Bronchial epithelial cell (primary cell): ENCODE results near the gene FAM3A. TPM values are rescaled to one million over a fixed set of nuclear protein-coding genes. Genes with fewer than 3 reads are reported as not detected.

Experiments
- DNase-seq: peaks from one replicate; pipeline ENCODE4 v3.0.0-alpha.2; 2010; ENCODE audit warnings: low read depth
- FAIRE-seq: peaks from 2 replicates; lab custom pipeline; 2011; peaks lifted over from hg19 to GRCh38; lab: Jason Lieb, UNC
- H3K27me3 ChIP-seq: 2 replicates; pipeline ENCODE4 v1.5.1; 2011; ENCODE audit warnings: low read length; ENCODE audit not compliant: control insufficient read depth, insufficient read depth
- H3K36me3 ChIP-seq: 2 replicates; pipeline ENCODE4 v1.5.1; 2011; ENCODE audit warnings: low read length; ENCODE audit not compliant: control insufficient read depth, insufficient read depth
- H3K4me3 ChIP-seq: 2 replicates; pipeline ENCODE4 v1.5.1; 2011; ENCODE audit warnings: mild to moderate bottlenecking, low read depth, low read length, control low read depth
- total RNA-seq: library from RNA; depleted of rRNA; stranded (reverse); fragments of >200 nt; gene quantifications from 2 replicates; pipeline ENCODE4 v1.2.1, GENCODE V29; 2014
- TF ChIP-seq, protein P1 (sequence below): IDR thresholded peaks from 2 replicates; pipeline ENCODE4 v1.5.1; 2011; ENCODE audit warnings: mild to moderate bottlenecking, moderate library complexity, low read length, control low read depth, inconsistent platforms; ENCODE audit not compliant: insufficient read depth, severe bottlenecking

Gene FAM3A
- total RNA-seq, 1 donor from 2014 or later = 33.2 TPM

DNA sequence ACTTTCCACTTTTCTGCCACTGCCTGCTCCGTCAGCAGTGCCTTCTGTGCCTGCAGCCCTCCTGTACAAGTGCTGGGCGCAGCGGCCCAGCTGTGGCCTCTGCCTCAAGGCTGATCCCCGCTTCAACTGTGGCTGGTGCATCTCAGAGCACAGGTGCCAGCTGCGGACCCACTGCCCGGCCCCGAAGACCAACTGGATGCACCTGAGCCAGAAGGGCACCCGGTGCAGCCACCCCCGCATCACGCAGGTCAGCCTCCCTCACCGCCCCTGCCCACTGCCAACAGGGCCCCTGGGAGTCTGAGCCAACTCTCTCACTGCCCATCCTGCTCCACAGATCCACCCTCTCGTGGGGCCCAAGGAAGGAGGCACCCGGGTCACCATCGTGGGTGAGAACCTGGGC lies 50.4 kb downstream of the FAM3A start:
- FAIRE-seq (no peak), DNase-seq (no peak)
- Histone ChIP-seq H3K36me3 (peaks cover 36% of the 10 kb centered on the region), H3K27me3 (no peaks in the 10 kb centered on the region), H3K4me3 (no peak overlapping the region)
- TF ChIP-seq, protein P1, sequence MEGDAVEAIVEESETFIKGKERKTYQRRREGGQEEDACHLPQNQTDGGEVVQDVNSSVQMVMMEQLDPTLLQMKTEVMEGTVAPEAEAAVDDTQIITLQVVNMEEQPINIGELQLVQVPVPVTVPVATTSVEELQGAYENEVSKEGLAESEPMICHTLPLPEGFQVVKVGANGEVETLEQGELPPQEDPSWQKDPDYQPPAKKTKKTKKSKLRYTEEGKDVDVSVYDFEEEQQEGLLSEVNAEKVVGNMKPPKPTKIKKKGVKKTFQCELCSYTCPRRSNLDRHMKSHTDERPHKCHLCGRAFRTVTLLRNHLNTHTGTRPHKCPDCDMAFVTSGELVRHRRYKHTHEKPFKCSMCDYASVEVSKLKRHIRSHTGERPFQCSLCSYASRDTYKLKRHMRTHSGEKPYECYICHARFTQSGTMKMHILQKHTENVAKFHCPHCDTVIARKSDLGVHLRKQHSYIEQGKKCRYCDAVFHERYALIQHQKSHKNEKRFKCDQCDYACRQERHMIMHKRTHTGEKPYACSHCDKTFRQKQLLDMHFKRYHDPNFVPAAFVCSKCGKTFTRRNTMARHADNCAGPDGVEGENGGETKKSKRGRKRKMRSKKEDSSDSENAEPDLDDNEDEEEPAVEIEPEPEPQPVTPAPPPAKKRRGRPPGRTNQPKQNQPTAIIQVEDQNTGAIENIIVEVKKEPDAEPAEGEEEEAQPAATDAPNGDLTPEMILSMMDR = no peak

DNA sequence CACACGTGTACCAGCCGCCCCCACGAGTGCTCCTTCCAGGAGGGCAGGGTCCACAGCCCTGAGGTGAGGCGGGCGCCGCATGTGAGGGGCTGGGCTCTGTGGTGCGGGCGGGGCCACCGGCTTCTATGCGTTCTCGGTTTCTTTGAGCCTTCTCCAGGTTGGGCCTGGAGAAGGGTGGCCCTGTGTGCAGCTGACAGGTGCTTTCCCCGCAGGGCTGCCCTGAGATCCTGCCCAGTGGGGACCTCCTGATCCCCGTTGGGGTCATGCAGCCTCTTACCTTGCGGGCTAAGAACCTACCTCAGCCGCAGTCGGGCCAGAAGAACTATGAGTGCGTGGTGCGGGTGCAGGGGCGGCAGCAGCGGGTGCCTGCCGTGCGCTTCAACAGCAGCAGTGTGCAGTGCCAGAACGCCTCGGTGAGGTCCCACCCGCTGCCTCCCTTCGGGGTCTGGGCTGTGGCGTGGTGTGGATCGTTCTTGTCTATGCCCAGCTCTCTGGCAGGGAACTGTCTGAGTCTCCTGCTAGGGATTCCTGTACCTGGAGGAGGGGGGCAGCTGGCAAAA lies 51.1 kb downstream of the FAM3A start:
- H3K4me3 ChIP-seq = no peak overlapping the region
- FAIRE-seq = no peak
- TF ChIP-seq, protein P1 = no peak
- H3K27me3 ChIP-seq = no peaks in the 10 kb centered on the region
- peaks cover 37% of the 10 kb centered on the region for H3K36me3 ChIP-seq
- DNase-seq = no peak

DNA sequence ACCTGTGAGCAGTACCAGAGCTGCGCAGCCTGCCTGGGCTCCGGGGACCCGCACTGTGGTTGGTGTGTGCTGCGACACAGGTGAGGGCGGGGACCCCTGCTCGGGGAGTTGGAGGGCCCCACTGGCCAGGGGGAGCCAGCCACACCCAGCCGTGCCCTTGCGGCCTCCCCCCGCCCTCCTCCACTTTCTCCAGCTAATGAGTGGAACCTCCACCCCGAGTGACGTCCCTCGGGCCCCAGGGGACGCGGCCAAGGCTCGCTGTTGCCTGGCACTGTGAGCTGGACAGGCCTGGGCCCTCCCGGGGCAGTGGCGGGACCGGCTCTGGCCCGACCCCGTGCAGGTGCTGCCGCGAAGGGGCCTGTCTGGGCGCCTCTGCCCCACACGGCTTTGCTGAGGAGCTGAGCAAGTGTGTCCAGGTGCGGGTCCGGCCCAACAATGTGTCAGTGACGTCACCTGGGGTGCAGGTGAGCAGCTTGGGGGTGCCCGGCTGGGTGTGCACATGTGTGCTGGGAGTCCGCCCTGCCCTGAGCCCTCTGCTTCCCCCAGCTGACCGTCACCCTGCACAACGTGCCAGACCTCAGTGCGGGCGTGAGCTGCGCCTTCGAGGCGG lies 52.3 kb downstream of the FAM3A start:
- DNase-seq = no peak
- H3K4me3 ChIP-seq = no peak overlapping the region
- no peaks in the 10 kb centered on the region for H3K27me3 ChIP-seq
- peaks cover 30% of the 10 kb centered on the region for H3K36me3 ChIP-seq
- no peak for FAIRE-seq
- TF ChIP-seq, protein P1 = no peak

DNA sequence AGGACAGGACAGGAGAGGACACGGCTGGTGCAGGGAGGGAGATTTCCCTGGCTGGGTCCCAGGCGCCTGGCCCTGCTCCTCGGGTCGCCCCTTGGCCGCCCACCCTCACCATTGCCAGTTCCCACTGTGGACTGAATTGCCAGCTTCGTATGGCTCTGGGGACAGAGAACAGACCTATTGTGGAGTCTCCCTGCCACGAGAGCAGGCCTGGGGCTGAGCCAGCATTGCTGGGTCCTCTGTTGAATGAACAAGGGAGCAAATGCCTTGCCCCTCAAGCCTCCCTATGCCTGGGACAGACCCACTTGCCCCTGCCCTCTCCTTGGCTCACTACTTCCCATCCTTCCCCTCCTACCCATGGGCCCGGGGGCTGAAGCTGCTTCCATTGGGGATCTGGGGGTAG lies 53.6 kb downstream of the FAM3A start:
- no peaks in the 10 kb centered on the region for H3K27me3 ChIP-seq
- peaks cover 25% of the 10 kb centered on the region for H3K36me3 ChIP-seq
- FAIRE-seq (no peak), DNase-seq (no peak)
- TF ChIP-seq, protein P1 = no peak
- H3K4me3 ChIP-seq = no peak overlapping the region

DNA sequence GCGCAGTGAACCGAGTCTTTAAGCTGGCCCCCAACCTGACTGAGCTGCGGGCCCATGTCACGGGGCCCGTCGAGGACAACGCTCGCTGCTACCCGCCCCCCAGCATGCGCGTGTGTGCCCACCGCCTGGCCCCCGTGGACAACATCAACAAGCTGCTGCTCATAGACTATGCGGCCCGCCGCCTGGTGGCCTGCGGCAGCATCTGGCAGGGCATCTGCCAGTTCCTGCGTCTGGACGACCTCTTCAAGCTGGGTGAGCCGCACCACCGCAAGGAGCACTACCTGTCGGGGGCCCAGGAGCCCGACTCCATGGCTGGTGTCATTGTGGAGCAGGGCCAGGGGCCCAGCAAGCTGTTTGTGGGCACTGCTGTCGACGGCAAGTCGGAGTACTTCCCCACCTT lies 55.7 kb downstream of the FAM3A start:
- TF ChIP-seq, protein P1 = peak; percentile 18
- H3K27me3 ChIP-seq = no peaks in the 10 kb centered on the region
- peaks cover 17% of the 10 kb centered on the region for H3K36me3 ChIP-seq
- H3K4me3 ChIP-seq = no peak overlapping the region
- DNase-seq (no peak), FAIRE-seq (no peak)

DNA sequence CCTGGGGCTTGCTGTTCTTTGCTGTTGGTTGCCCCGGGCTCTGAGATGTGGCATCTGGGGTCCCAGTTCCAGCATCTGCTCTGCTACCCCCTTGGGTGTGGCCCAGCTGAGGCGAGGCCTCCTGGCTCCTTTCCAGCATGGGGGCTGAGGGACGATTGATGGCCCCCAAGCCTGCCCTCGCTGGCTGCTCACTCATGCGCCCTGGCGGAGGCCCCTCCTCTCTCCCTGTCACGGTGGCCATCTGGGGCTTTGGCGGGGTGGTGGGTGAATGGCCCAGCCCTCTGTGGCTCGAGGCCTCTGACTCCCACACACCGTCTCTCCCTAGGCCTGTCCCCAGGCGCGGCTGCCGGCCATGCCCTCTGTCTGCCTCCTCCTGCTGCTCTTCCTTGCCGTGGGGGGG lies 56.2 kb downstream of the FAM3A start:
- Histone ChIP-seq H3K27me3 (no peaks in the 10 kb centered on the region), H3K36me3 (peaks cover 14% of the 10 kb centered on the region), H3K4me3 (no peak overlapping the region)
- DNase-seq (no peak), FAIRE-seq (no peak)
- TF ChIP-seq, protein P1 = no peak
